Measurements from ENCODE around the gene HOXB5. TPM values are rescaled to one million over a fixed set of nuclear protein-coding genes. Genes with fewer than 3 reads are reported as not detected.

HOXB5 gene
- total and polyA plus RNA-seq, 9 donors = 0.04 to 2.8 (median 0.49) TPM; not detected in 1

DNA sequence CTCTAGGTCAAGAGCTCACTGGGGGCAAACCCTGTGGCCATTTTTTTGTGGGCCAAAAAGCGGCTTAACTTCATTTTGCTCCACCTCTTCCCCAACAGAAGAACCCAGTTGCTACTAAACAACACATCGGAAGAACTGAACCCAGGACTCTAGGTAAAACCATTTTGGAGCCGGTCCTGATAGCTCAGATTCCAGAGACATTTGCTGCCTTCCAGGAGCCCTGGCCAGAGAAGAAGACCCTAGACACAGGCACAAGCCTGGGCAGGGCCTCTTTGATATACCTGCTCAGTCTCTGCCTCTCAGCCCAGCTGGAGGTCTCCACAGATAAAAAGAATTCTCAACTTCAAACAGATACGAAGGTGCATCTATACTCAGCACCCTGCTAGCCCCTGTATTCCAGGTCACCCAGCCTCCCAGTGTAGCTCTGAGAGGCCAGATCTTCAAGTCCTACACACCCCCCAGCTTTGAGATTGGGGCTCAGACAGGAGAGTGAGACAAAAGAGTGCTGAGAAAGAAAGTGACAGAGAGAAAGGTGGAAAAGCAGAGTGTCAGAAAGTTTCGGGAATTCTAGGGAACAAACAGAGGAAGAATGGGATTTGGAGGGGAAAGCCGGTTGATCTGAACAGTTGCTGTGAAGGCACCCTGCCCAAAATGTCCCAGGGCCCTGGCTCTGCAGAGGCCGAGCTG lies 39.1 kb upstream of the HOXB5 start:
- Histone ChIP-seq H3K27me3 (no peaks in the 10 kb centered on the region), H3K27ac (no peak overlapping the region), H3K9me3 (no peaks in the 10 kb centered on the region), H3K4me3 (no peak overlapping the region), H3K4me1 (ENCODE audit: insufficient read depth) (no peaks in the 10 kb centered on the region), H3K36me3 (no peaks in the 10 kb centered on the region)
- intact Hi-C loops (cut with DNase I) = no loop called here
- WGBS, 3 donors = 20 to 43% (median 22%) methylated on average over 7 of the region's 7 CpGs
- TF ChIP-seq, protein P1, sequence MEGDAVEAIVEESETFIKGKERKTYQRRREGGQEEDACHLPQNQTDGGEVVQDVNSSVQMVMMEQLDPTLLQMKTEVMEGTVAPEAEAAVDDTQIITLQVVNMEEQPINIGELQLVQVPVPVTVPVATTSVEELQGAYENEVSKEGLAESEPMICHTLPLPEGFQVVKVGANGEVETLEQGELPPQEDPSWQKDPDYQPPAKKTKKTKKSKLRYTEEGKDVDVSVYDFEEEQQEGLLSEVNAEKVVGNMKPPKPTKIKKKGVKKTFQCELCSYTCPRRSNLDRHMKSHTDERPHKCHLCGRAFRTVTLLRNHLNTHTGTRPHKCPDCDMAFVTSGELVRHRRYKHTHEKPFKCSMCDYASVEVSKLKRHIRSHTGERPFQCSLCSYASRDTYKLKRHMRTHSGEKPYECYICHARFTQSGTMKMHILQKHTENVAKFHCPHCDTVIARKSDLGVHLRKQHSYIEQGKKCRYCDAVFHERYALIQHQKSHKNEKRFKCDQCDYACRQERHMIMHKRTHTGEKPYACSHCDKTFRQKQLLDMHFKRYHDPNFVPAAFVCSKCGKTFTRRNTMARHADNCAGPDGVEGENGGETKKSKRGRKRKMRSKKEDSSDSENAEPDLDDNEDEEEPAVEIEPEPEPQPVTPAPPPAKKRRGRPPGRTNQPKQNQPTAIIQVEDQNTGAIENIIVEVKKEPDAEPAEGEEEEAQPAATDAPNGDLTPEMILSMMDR (IDR thresholded peaks at IDR 0.05) = no peak
- TF ChIP-seq EP300 (IDR thresholded peaks at IDR 0.05) = no peak
- TF ChIP-seq POLR2A (IDR thresholded peaks at IDR 0.05) = no peak
- DNase-seq = no peak

DNA sequence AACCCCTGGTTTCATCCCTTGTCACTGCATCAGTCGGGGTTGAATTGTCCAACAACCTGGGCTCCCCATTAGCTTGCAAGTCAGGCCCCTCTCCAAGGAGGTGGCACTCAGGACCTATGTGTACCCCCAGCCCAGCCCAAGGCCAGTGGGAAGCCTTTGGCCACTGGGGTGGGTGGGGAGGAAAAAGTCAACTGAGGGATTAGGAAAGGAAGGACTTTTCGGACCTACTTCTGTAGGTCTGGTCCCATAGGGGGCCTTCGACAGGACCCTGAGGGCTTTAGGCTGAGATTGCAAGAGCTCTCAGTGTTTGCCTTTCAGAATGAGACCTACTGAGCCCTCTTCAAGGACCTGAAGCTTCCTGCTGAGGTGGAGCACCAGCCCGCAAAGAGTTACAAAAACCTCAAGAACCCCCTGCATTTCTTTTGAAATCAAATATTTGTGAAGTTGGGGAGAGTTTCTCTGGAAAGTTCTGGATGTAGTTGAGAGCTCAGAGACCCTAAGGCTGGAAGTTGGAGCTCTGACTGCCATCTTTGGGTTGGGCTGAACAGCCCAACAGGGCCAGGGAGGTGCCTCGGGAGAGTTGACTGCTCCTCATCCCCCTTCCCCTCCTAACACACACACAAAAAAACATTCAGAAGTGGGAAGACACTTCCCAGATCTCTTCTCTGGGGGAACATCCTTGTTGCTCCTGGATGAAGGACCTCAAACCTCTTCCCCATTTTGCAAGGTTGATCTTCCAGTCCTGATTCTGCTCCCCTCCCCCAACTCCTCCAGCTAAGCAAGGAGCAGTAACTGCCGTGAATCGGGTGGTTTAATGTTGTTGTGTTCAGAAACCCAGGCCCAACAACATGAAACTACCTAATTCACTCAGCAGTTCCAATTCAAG lies 38.4 kb upstream of the HOXB5 start:
- Histone ChIP-seq H3K4me1 (ENCODE audit: insufficient read depth) (no peaks in the 10 kb centered on the region), H3K27me3 (no peaks in the 10 kb centered on the region), H3K27ac (no peak overlapping the region), H3K9me3 (no peaks in the 10 kb centered on the region), H3K36me3 (no peaks in the 10 kb centered on the region), H3K4me3 (no peak overlapping the region)
- intact Hi-C loops (cut with DNase I) = no loop called here
- TF ChIP-seq, protein P1 (IDR thresholded peaks at IDR 0.05) = no peak
- TF ChIP-seq POLR2A (IDR thresholded peaks at IDR 0.05) (no peak), EP300 (IDR thresholded peaks at IDR 0.05) (no peak)
- 23 to 38% (median 30%) methylated on average over 7 of the region's 7 CpGs for WGBS, 3 donors
- no peak for DNase-seq

DNA sequence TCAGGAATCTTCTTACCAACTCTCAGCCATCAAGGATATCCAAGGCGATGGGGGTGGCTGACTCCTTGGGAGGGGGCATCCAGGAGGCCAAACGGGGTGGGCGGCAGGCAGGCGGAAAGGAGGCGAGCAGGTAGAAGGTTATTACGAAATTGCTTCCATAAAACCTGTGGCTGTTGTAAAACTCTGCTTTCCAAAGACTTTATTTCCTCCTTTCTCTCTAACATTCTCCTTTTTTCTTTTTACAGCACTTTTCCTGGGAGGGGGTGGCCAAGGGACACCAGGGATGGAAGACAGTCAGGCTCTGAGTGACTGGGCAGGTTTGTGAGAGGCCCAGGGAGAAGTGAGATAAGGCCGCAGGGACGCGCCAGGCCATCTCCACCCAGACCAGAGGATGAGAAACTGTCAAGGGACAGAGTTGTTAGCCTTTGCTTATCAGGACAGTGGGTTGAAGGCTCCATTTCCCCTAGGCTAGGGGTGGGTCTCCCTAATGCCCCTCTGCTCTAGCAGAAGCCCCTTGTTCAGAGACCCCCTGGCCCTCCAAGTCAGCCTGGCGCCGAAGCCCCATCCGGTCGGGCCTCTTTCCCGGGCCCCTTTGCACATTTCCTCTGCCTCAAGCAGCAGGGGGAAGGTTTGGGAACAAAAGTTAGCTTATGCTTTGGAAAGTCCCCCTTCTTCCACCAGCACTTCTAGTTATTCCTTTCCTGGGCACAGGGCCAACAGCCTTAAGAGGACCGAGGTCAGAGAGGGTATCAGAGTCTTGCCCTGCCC lies 37.5 kb upstream of the HOXB5 start:
- no peak for DNase-seq
- WGBS, 3 donors = 18 to 41% (median 21%) methylated on average over 15 of the region's 15 CpGs
- Histone ChIP-seq H3K27ac (no peak overlapping the region), H3K4me1 (ENCODE audit: insufficient read depth) (no peaks in the 10 kb centered on the region), H3K9me3 (no peaks in the 10 kb centered on the region), H3K36me3 (no peaks in the 10 kb centered on the region), H3K4me3 (no peak overlapping the region), H3K27me3 (no peaks in the 10 kb centered on the region)
- TF ChIP-seq POLR2A (IDR thresholded peaks at IDR 0.05) = no peak
- TF ChIP-seq EP300 (IDR thresholded peaks at IDR 0.05) = no peak
- TF ChIP-seq, protein P1 (IDR thresholded peaks at IDR 0.05) = no peak
- intact Hi-C loops (cut with DNase I) = no loop called here

Data from ovary (tissue), 9 donors.